Ishikawa (cell line): ENCODE results near the gene ANXA6.
A peak's percentile ranks its signal among the peaks of the same experiment; 100 is the strongest.

ENCODE experiments used
- CEBPB ChIP-seq: IDR thresholded peaks from 2 replicates; pipeline ENCODE4 v1.6.1; 2012
- CREB1 ChIP-seq: IDR thresholded peaks from 2 replicates; pipeline ENCODE4 v1.6.1; 2012; ENCODE audit warnings: low read depth
- EGR1 ChIP-seq: IDR thresholded peaks from 2 replicates; pipeline ENCODE4 v1.6.1; 2012
- EP300 ChIP-seq: IDR thresholded peaks from 2 replicates; pipeline ENCODE4 v1.6.1; 2012; ENCODE audit warnings: borderline replicate concordance
- FOXM1 ChIP-seq: IDR thresholded peaks from 2 replicates; pipeline ENCODE4 v1.6.1; 2012; ENCODE audit warnings: low read depth, borderline replicate concordance
- MAX ChIP-seq: IDR thresholded peaks from 2 replicates; pipeline ENCODE4 v1.6.1; 2012
- NFIC ChIP-seq: IDR thresholded peaks from 2 replicates; pipeline ENCODE4 v1.6.1; 2012
- RAD21 ChIP-seq: IDR thresholded peaks from 2 replicates; pipeline ENCODE4 v1.6.1; 2012; ENCODE audit warnings: low read depth
- REST ChIP-seq: IDR thresholded peaks from 2 replicates; pipeline ENCODE4 v1.6.1; 2012; ENCODE audit warnings: low read depth, mild to moderate bottlenecking
- TAF1 ChIP-seq: IDR thresholded peaks from 2 replicates; pipeline ENCODE4 v1.6.1; 2012; ENCODE audit warnings: low read depth, mild to moderate bottlenecking
- TCF12 ChIP-seq: IDR thresholded peaks from 2 replicates; pipeline ENCODE4 v1.6.1; 2012; ENCODE audit warnings: low read depth
- TEAD4 ChIP-seq: IDR thresholded peaks from 2 replicates; pipeline ENCODE4 v1.6.1; 2012
- USF1 ChIP-seq: IDR thresholded peaks from 2 replicates; pipeline ENCODE4 v1.6.1; 2012
- YY1 ChIP-seq: IDR thresholded peaks from 2 replicates; pipeline ENCODE4 v1.6.1; 2012; ENCODE audit warnings: low read depth
- ZBTB7A ChIP-seq: IDR thresholded peaks from 2 replicates; pipeline ENCODE4 v1.6.1; 2012; ENCODE audit warnings: low read depth

The ANXA6 gene

GRCh38 chr5:151168602-151169344, 11.2 kb upstream of the ANXA6 start:
- no peak for TF ChIP-seq CREB1
- TF ChIP-seq RAD21, result no peak
- TF ChIP-seq TAF1, result no peak
- TF ChIP-seq ZBTB7A, result no peak
- no peak for TF ChIP-seq EP300
- TF ChIP-seq TEAD4, result no peak

- TF ChIP-seq FOXM1 (no peak), EP300 (no peak), CREB1 (no peak), NFIC (no peak)
These were observed 9.4 kb upstream of the ANXA6 start for GRCh38 chr5:151167022-151167421.

GRCh38 chr5:151164687-151165392, 7.3 kb upstream of the ANXA6 start:
- no peak for TF ChIP-seq EP300
- peak; percentile 96 for TF ChIP-seq RAD21
- no peak for TF ChIP-seq ZBTB7A
- TF ChIP-seq FOXM1, result no peak
- TF ChIP-seq MAX, result 0 out of 2 replicates have a peak, but pooled peaks have one; percentile 22
- no peak for TF ChIP-seq REST
- TF ChIP-seq TCF12, result no peak
- TF ChIP-seq CEBPB, result no peak
- no peak for TF ChIP-seq TEAD4
- TF ChIP-seq TAF1, result no peak
- no peak for TF ChIP-seq EGR1
- TF ChIP-seq CREB1, result no peak
- TF ChIP-seq USF1, result peak; percentile 48
- no peak for TF ChIP-seq YY1
- no peak for TF ChIP-seq NFIC

GRCh38 chr5:151162776-151163175, 5.2 kb upstream of the ANXA6 start:
- TF ChIP-seq YY1 (no peak), MAX (no peak), TEAD4 (no peak), CEBPB (no peak), RAD21 (no peak), EGR1 (no peak), USF1 (no peak), FOXM1 (no peak), CREB1 (no peak), ZBTB7A (no peak), TCF12 (no peak), EP300 (no peak), NFIC (no peak), REST (no peak)

GRCh38 chr5:151159649-151160373, 2.2 kb upstream of the ANXA6 start:
- TF ChIP-seq RAD21 (no peak), CREB1 (no peak), CEBPB (no peak), EP300 (no peak), TEAD4 (no peak), MAX (no peak), ZBTB7A (no peak), EGR1 (no peak), FOXM1 (no peak), NFIC (no peak), USF1 (no peak), REST (no peak), YY1 (no peak), TAF1 (no peak), TCF12 (no peak)
